Loucy (cell line): ENCODE measurements around the gene FBXO11.
"Not testable (repeated sequence)": the region's sequence is repeated elsewhere in the genome, so short reads cannot be mapped to it uniquely, and the experiment has no call there.

Experiments used
- H2AFZ ChIP-seq: fragments of 200-600 bp; sonication (generic); 2 replicates; pipeline ENCODE4 v1.6.0; 2016; ENCODE audit warnings: antibody characterized with exemption, mild to moderate bottlenecking, low read length, moderate library complexity
- H3F3A ChIP-seq: fragments of 200-600 bp; 2 replicates; pipeline ENCODE4 v1.6.0; 2016; ENCODE audit warnings: antibody characterized with exemption, low read depth, mild to moderate bottlenecking
- H3K27me3 ChIP-seq: fragments of 200-600 bp; sonication (generic); 2 replicates; pipeline ENCODE4 v1.6.1; 2014; ENCODE audit warnings: low read length, mild to moderate bottlenecking; ENCODE audit not compliant: insufficient read depth, poor library complexity, severe bottlenecking
- H3K36me3 ChIP-seq: fragments of 200-600 bp; sonication (generic); 2 replicates; pipeline ENCODE4 v1.6.1; 2016; ENCODE audit warnings: low read length; ENCODE audit not compliant: insufficient read depth
- H3K4me1 ChIP-seq: fragments of 200-600 bp; sonication (generic); 2 replicates; pipeline ENCODE4 v1.5.1; 2014; ENCODE audit warnings: low read length, mild to moderate bottlenecking; ENCODE audit not compliant: insufficient read depth, poor library complexity, severe bottlenecking
- H3K4me2 ChIP-seq: fragments of 200-600 bp; sonication (generic); 2 replicates; pipeline ENCODE4 v1.6.0; 2014; ENCODE audit warnings: antibody characterized with exemption, low read length, low read depth, mild to moderate bottlenecking; ENCODE audit not compliant: poor library complexity, severe bottlenecking
- H3K4me3 ChIP-seq: fragments of 200-600 bp; sonication (generic); 2 replicates; pipeline ENCODE4 v1.5.1; 2014; ENCODE audit warnings: low read length, mild to moderate bottlenecking, mixed read lengths; ENCODE audit not compliant: poor library complexity, severe bottlenecking
- H3K79me2 ChIP-seq: fragments of 200-600 bp; sonication (generic); 2 replicates; pipeline ENCODE4 v1.6.1; 2014; ENCODE audit warnings: low read length; ENCODE audit not compliant: insufficient read depth
- H3K9ac ChIP-seq: fragments of 200-600 bp; sonication (generic); 2 replicates; pipeline ENCODE4 v1.6.0; 2014; ENCODE audit warnings: mild to moderate bottlenecking, low read depth, low read length, moderate library complexity; ENCODE audit not compliant: poor library complexity, severe bottlenecking
- H3K9me2 ChIP-seq: fragments of 200-600 bp; sonication (generic); replicated peaks from 2 replicates; pipeline ENCODE4 v1.6.1; 2016; ENCODE audit warnings: low read depth, low read length, mixed read lengths
- H3K9me3 ChIP-seq: fragments of 200-600 bp; sonication (generic); 2 replicates; pipeline ENCODE4 v1.6.1; 2014; ENCODE audit warnings: mild to moderate bottlenecking, antibody characterized with exemption, low read length, low read depth; ENCODE audit not compliant: insufficient read depth
- H4K20me1 ChIP-seq: fragments of 200-600 bp; sonication (generic); 2 replicates; pipeline ENCODE4 v1.6.0; 2014; ENCODE audit warnings: antibody characterized with exemption, low read length, mild to moderate bottlenecking; ENCODE audit not compliant: insufficient read depth, poor library complexity, severe bottlenecking
- EZH2phosphoT487 ChIP-seq: fragments of 200-600 bp; IDR thresholded peaks from 2 replicates; pipeline ENCODE4 v1.6.1; 2018; ENCODE audit warnings: antibody characterized with exemption, mild to moderate bottlenecking, moderate library complexity, borderline replicate concordance
- TF ChIP-seq, protein P1 (sequence below): fragments of 200-600 bp; sonication (generic); conservative IDR thresholded peaks from 2 replicates; pipeline ENCODE4 v1.5.1; 2014; ENCODE audit warnings: mild to moderate bottlenecking, antibody characterized with exemption, low read length

The FBXO11 gene

DNA sequence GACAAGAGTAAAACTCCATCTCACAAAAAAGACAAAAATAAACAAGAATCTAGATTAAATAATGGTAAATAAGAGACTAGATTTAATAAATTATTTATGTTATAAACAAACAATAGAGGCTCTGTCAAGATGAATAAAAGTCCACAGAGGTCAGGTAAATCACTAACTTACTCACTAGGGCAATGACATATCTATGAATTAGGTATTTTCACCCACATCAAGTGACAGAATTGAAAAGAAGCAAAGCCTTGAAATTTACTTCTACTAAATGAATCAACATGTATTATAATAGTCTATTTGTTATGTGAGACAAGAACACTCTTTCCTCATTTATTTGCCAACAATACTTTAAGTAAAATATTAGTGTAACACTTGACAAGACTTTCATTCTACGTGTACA is 41.7 kb downstream of the FBXO11 start:
- no peak overlapping the region for H3K4me2 ChIP-seq
- no peaks in the 10 kb centered on the region for H3K9me3 ChIP-seq
- peaks cover 86% of the 10 kb centered on the region for H4K20me1 ChIP-seq
- H3K9me2 ChIP-seq = no peaks in the 10 kb centered on the region
- peaks cover 18% of the 10 kb centered on the region for H3K36me3 ChIP-seq
- H2AFZ ChIP-seq = no peak overlapping the region
- H3F3A ChIP-seq = no peaks in the 10 kb centered on the region
- no peaks in the 10 kb centered on the region for H3K27me3 ChIP-seq
- H3K4me3 ChIP-seq = no peak overlapping the region
- H3K9ac ChIP-seq = no peak overlapping the region
- peaks cover 100% of the 10 kb centered on the region for H3K79me2 ChIP-seq
- peaks cover 23% of the 10 kb centered on the region for H3K4me1 ChIP-seq
- TF ChIP-seq, protein P1, sequence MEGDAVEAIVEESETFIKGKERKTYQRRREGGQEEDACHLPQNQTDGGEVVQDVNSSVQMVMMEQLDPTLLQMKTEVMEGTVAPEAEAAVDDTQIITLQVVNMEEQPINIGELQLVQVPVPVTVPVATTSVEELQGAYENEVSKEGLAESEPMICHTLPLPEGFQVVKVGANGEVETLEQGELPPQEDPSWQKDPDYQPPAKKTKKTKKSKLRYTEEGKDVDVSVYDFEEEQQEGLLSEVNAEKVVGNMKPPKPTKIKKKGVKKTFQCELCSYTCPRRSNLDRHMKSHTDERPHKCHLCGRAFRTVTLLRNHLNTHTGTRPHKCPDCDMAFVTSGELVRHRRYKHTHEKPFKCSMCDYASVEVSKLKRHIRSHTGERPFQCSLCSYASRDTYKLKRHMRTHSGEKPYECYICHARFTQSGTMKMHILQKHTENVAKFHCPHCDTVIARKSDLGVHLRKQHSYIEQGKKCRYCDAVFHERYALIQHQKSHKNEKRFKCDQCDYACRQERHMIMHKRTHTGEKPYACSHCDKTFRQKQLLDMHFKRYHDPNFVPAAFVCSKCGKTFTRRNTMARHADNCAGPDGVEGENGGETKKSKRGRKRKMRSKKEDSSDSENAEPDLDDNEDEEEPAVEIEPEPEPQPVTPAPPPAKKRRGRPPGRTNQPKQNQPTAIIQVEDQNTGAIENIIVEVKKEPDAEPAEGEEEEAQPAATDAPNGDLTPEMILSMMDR = no peak
- TF ChIP-seq EZH2phosphoT487 = no peak

DNA sequence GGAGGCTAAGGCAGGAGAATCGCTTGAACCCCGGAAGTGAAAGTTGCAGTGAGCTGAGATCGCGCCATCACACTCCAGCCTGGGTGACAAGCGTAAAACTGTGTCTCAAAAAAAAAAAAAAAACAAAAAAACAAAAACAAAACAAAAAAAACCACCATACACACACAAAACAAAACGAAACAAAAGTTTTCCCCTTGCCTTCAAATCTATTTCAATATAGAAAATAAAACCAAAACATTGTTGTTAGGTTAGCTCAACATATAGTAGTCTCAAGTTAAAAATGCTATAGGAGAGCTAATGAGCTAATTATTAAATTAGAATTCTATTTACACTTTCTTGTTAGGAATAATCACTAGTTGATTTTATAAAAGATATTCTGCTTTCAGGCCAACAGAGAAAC is 43.3 kb downstream of the FBXO11 start:
- Histone ChIP-seq H3K9ac (no peak overlapping the region), H3K9me2 (no peaks in the 10 kb centered on the region), H3K27me3 (no peaks in the 10 kb centered on the region), H3K79me2 (peaks cover 100% of the 10 kb centered on the region), H3F3A (no peaks in the 10 kb centered on the region), H3K4me3 (no peak overlapping the region), H3K9me3 (no peaks in the 10 kb centered on the region), H2AFZ (no peak overlapping the region), H4K20me1 (peaks cover 82% of the 10 kb centered on the region), H3K4me1 (peaks cover 23% of the 10 kb centered on the region), H3K4me2 (no peak overlapping the region), H3K36me3 (peaks cover 15% of the 10 kb centered on the region)
- TF ChIP-seq, protein P1 = no peak
- no peak for TF ChIP-seq EZH2phosphoT487

DNA sequence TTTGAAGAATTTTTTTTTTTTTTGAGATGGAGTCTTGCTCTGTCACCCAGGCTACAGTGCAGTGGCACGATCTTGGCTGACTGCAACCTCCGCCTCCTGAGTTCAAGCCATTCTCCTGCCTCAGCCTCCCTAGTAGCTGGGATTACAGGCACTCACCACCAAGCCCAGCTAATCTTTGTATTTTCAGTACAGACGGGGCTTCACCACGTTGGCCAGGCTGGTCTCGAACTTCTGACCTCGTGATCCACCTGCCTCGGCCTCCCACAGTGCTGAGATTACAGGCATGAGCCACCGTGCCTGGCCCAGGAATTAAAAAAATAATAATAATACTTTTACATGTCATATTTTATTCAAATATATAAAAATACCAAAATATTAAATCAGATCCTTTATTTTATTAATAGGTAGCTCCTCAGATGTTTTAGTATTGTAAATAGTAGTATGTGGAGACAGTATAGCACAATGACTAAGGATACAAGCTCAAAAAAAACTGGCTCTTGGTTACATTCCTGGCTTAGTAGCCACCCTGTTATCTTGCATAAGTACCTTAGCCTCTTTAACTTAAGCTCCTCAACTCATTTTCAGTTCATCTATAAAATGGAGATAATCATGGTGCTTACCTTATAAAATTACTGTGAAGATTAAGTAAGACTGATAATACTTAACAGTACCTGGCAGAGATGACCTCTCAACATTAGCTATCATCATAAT is 53.1 kb downstream of the FBXO11 start:
- not testable (repeated sequence) for H2AFZ ChIP-seq, H3K4me1 ChIP-seq, H3K9me2 ChIP-seq, H3K9me3 ChIP-seq, H3K9ac ChIP-seq, H3F3A ChIP-seq, H3K27me3 ChIP-seq, H3K4me2 ChIP-seq, H3K4me3 ChIP-seq, H3K36me3 ChIP-seq
- Histone ChIP-seq H4K20me1 (peaks cover 83% of the 10 kb centered on the region), H3K79me2 (peaks cover 98% of the 10 kb centered on the region)

DNA sequence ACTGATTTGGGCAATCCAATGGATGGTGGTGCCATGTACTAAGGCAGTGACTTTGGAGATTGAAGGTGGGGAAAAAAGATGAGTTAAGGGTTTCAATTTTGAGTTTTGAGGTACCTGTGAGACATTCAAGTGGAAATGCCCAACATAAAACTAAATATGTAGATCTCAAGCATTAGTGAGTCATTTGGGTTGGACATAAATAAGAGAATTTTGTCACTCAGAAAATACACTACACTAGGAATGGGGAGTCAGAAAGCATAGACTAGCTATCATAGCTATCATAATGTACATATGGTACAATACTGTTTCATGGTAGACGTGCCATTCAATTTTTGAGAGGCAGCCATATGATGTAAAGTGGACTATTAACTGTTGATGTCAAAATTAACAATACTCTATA is 56.1 kb downstream of the FBXO11 start:
- Histone ChIP-seq H3K9ac (no peak overlapping the region), H3K4me3 (no peak overlapping the region), H3K9me3 (no peaks in the 10 kb centered on the region), H3K9me2 (no peaks in the 10 kb centered on the region), H3K4me2 (no peak overlapping the region), H2AFZ (no peak overlapping the region), H3K36me3 (peaks cover 11% of the 10 kb centered on the region; the same call in 1 of the 2 replicates), H3F3A (no peaks in the 10 kb centered on the region), H3K79me2 (peaks cover 97% of the 10 kb centered on the region), H3K4me1 (peaks cover 8% of the 10 kb centered on the region), H4K20me1 (peaks cover 64% of the 10 kb centered on the region), H3K27me3 (no peaks in the 10 kb centered on the region)
- no peak for TF ChIP-seq EZH2phosphoT487
- TF ChIP-seq, protein P1 = no peak
